22Rv1 (cell line): Measurements from ENCODE around the gene CFAP97.

Source experiments
- CTCF ChIP-seq: fragments of 450-650 bp; IDR thresholded peaks from 2 replicates; pipeline ENCODE4 v1.5.1; 2017; ENCODE audit warnings: mild to moderate bottlenecking
- ZFX ChIP-seq: fragments of 450-650 bp; IDR thresholded peaks from 2 replicates; pipeline ENCODE4 v1.6.1; 2017; ENCODE audit warnings: antibody characterized with exemption, borderline replicate concordance

- TF ChIP-seq CTCF (no peak), ZFX (no peak)
These were observed 11.7 kb downstream of the CFAP97 start for GRCh38 chr4:185192059-185192458.
